ENCODE measurements around the gene CR1. TPM values are rescaled to one million over a fixed set of nuclear protein-coding genes. Genes with fewer than 3 reads are reported as not detected.

Gene CR1
- total RNA-seq (2022): not detected in 2 replicates
- Bru-seq, nascent RNA: percentile 1 among the genes with signal in this experiment
- not detected for BruChase-seq, experiment 1, labeled RNA remaining after a 6-hour chase
- BruChase-seq, experiment 2, labeled RNA remaining after a 2-hour chase: not detected
- long read RNA-seq: 0 reads

- intact Hi-C loops (cut with micrococcal nuclease; ENCODE audit: unreplicated experiment): loop anchor here (5.0 kb wide), 1 partner anchor 89 kb away; no protein-coding TSS in a partner anchor
Observed at GRCh38 chr1:207495801-207496792, at the start of gene CR1. TSS of gene CR1 (plus strand) at chr1:207496157. CDS start at chr1:207496268, 111 bp downstream.

GRCh38 chr1:207453710-207454045 is 42.3 kb upstream of the CR1 start:
- no peaks in the 10 kb centered on the region for H3K9me3 Mint-ChIP-seq (ENCODE audit: low read depth, unreplicated experiment)
- no peak overlapping the region for H3K27ac Mint-ChIP-seq (ENCODE audit: unreplicated experiment)
- intact Hi-C loops (cut with micrococcal nuclease; ENCODE audit: unreplicated experiment): no loop called here
- H3K4me3 Mint-ChIP-seq (ENCODE audit: low read depth, unreplicated experiment): peak overlapping the region; percentile 54
- no peak for TF ChIP-seq CTCF (IDR thresholded peaks at IDR 0.05; ENCODE audit: unreplicated experiment)
- H3K27me3 Mint-ChIP-seq (ENCODE audit: unreplicated experiment): peaks cover 30% of the 10 kb centered on the region
- no peaks in the 10 kb centered on the region for H3K36me3 Mint-ChIP-seq (ENCODE audit: insufficient read depth, unreplicated experiment)
- DNase-seq: no peak
- CTCF ChIA-PET: interaction anchor here (2.3 kb wide), 1 partner anchor 46 kb away, joined by 6 read pairs; no protein-coding TSS in a partner anchor
- no TSS peak for BruUV-seq (replicated peaks)
- H3K4me1 Mint-ChIP-seq (ENCODE audit: low read depth, unreplicated experiment): no peaks in the 10 kb centered on the region

More at GRCh38 chr1:207495801-207496792, at the start of gene CR1:
- no TSS peak for BruUV-seq (replicated peaks)
- CTCF ChIA-PET: no interaction called here
- H3K4me1 Mint-ChIP-seq (ENCODE audit: low read depth, unreplicated experiment): peaks cover 5% of the 10 kb centered on the region
- no peaks in the 10 kb centered on the region for H3K9me3 Mint-ChIP-seq (ENCODE audit: low read depth, unreplicated experiment)
- peaks cover 6% of the 10 kb centered on the region for H3K36me3 Mint-ChIP-seq (ENCODE audit: insufficient read depth, unreplicated experiment)
- no peak for TF ChIP-seq CTCF (IDR thresholded peaks at IDR 0.05; ENCODE audit: unreplicated experiment)
- peak; percentile 11 for DNase-seq
- H3K27me3 Mint-ChIP-seq (ENCODE audit: unreplicated experiment): peaks cover 16% of the 10 kb centered on the region
- H3K4me3 Mint-ChIP-seq (ENCODE audit: low read depth, unreplicated experiment): peak within 1 kb of the TSS; percentile 63
- no peak within 1 kb of the TSS for H3K27ac Mint-ChIP-seq (ENCODE audit: unreplicated experiment)

GRCh38 chr1:207454046-207454964 is 41.7 kb upstream of the CR1 start, which contains the start of gene CR2:
TSS of gene CR2 (plus strand) at chr1:207454328. CDS start at chr1:207454419, 91 bp downstream.
- TF ChIP-seq CTCF (IDR thresholded peaks at IDR 0.05; ENCODE audit: unreplicated experiment): peak; percentile 25
- intact Hi-C loops (cut with micrococcal nuclease; ENCODE audit: unreplicated experiment): no loop called here
- Mint-ChIP-seq H3K9me3 (ENCODE audit: low read depth, unreplicated experiment) (no peaks in the 10 kb centered on the region), H3K4me1 (ENCODE audit: low read depth, unreplicated experiment) (no peaks in the 10 kb centered on the region), H3K27ac (ENCODE audit: unreplicated experiment) (no peak within 1 kb of the TSS), H3K27me3 (ENCODE audit: unreplicated experiment) (peaks cover 28% of the 10 kb centered on the region), H3K36me3 (ENCODE audit: insufficient read depth, unreplicated experiment) (no peaks in the 10 kb centered on the region), H3K4me3 (ENCODE audit: low read depth, unreplicated experiment) (peak within 1 kb of the TSS; percentile 54)
- CTCF ChIA-PET: interaction anchor here (1.3 to 2.3 kb wide), 2 partner anchors 10 to 45 kb away, joined by 3 to 6 read pairs; no protein-coding TSS in a partner anchor
- DNase-seq: peak; percentile 69
- BruUV-seq (replicated peaks): no TSS peak

Measured in Calu3 (cell line).